Left lobe of liver (tissue), 2 donors: Measurements from ENCODE around the gene PXMP4. TPM values are rescaled to one million over a fixed set of nuclear protein-coding genes. Genes with fewer than 3 reads are reported as not detected.
"Not testable (repeated sequence)": the region's sequence is repeated elsewhere in the genome, so short reads cannot be mapped to it uniquely, and the experiment has no call there.

Experiments
- ATAC-seq: fragments of 200-7000 bp; cut with Tn5 transposase; one replicate; pipeline ENCODE4 v1.9.1; 2020; ENCODE audit warnings: mild to moderate bottlenecking, moderate library complexity
- DNase-seq: peaks from one replicate; pipeline ENCODE4 v3.0.0-alpha.2; 2020; ENCODE audit warnings: low spot score
- total RNA-seq: library from RNA; stranded (reverse); gene quantifications from one replicate; pipeline ENCODE4 v1.2.1, GENCODE V29; 2021
- donor health status: DM: no; HTN: no; CAD: no; lungs with moderate emphysema.
- donor health status: DM: no; HTN: yes; CAD: no.

PXMP4 gene
- total RNA-seq, 1 donor from 2014 or later = 15.4 TPM

DNA sequence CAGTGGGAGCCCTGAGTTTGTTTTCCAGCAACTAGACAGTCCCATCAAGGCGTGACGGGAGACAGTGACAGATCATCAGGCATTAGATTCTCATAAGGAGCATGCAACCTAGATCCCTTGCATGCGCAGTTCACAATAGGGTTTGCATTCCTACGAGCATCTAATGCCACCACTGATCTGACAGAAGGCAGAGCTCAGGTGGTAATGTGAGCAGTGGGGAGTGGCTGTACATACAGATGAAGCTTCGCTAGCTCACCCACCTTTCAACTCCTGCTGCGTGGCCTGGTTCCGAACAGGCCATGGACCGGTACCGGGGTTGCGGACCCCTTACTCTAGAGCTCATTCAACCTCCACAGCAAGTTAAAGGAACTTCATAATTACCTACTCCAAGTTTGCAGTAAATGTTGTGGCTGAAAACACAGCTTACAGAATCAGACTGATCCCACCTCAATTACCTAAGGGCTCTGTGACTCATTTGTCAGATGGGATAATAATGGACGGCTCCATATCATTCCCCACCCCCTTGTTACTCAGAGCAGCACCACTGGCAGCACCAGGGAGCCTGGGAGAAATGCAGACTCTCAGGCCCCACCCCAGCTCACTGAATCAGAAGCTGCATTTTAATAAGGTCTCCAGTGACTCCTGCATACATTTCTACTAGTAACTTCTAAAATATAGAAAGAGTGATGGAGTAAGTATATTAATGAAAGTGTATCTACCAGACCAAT lies 15.7 kb downstream of the PXMP4 start:
- ATAC-seq (no peak), DNase-seq (no peak)

DNA sequence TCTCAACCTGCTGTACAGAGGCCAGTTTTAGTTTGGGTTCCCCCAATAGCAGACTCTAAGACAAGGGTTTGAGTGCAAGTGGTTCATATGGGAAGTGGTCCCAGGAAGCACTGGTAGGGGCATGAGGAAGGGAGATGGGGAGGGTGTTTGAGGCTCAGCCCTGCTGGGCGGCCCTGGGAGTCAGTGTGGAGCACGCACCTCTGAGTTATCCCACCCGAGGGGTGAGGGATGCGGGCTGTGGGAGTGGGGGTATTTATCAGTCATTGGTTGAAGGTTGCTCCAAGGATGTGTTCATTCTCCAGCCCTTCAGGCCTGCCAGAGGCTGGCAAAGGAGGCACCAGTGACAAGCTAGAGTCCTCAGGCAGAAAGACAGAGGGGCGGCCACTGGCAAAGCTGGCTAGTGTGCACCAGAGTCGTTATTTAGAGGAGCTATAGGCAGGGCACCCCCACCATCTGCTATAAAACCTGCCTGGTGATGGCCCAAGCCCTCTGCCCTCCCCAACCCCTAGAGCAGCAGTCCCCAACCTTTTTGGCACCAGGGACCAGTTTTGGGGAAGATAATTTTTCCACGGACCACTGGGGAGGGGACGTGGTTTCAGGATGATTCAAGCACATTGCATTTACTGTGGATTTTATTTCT lies 16.5 kb downstream of the PXMP4 start:
- ATAC-seq (peak; percentile 12), DNase-seq (no peak)

DNA sequence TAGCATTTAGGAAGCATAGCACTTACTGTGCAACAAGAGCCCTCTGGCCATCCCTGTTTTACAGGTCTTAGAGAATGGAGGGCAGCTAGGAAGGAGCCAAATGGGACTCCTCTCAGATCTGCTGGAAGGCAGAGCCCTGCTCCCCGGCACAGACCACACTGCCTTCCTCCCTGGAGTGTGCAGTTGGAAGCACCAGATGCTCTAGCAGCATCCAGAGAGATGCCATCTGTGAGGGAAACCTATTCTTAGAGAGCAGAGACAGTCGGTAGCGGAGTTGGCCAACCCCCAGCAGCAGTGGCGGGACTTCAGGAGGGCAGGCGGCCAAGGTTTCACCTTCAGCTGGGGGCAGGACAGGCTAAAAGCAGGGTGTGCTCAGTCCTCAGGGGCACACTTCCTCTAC lies 17.2 kb downstream of the PXMP4 start:
- peak; percentile 95 for ATAC-seq
- DNase-seq = peak; percentile 72

GRCh38 chr20:33701629-33702450 lies 18.3 kb downstream of the PXMP4 start:
- ATAC-seq = no peak
- DNase-seq = no peak

DNA sequence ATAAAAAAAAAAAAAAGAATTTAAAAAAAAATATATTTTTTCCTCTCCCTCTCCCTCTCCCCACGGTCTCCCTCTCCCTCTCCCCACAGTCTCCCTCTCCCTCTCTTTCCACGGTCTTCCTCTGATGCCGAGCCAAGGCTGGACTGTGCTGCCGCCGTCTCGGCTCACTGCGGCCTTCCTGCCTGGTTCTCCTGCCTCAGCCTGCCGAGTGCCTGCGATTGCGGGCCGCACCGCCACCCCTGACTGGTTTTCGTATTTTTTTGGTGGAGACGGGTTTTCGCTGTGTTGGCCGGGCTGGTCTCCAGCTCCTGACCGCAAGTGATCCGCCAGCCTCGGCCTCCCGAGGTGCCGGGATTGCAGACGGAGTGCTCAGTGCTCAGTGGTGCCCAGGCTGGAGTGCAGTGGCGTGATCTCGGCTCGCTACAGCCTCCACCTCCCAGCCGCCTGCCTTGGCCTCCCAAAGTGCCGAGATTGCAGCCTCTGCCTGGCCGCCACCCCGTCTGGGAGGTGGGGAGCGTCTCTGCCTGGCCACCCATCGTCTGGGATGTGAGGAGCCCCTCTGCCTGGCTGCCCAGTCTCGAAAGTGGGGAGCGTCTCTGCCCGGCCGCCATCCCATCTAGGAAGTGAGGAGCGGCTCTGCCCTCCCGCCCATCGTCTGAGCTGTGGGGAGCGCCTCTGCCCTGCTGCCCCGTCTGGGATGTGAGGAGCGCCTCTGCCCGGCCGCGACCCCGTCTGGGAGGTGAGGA lies 19.2 kb downstream of the PXMP4 start:
- not testable (repeated sequence) for ATAC-seq, DNase-seq

DNA sequence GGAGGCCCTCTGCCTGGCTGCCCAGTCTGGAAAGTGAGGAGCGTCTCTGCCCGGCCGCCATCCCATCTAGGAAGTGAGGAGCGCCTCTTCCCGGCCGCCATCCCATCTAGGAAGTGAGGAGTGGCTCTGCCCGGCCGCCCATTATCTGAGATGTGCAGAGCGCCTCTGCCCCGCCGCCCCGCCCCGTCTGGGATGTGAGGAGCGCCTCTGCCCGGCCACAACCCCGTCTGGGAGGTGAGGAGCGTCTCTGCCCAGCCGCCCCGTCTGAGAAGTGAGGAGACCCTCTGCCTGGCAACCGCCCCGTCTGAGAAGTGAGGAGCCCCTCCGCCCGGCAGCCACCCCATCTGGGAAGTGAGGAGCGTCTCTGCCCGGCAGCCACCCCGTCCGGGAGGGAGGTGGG lies 21.1 kb downstream of the PXMP4 start:
- not testable (repeated sequence) for ATAC-seq, DNase-seq

DNA sequence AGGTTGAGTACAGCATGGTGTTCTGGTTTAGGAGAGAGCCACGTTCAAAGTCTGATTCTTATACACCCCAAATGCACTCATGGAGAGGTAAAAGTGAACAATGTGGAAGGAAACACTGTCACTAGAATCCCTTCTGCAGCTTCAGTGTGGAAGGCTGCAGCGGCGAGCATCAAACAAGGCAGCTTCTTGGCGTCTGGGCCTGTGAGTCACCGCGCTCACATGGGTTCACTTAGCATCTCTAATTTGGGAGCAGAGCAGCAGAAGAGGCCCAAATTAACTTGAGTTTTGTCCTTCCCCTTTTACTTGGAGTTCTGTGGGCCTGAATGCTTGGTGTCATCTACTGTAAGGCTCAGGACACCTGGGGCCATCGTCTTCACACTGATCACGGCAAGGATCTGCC lies 23.0 kb downstream of the PXMP4 start:
- DNase-seq = no peak
- no peak for ATAC-seq

DNA sequence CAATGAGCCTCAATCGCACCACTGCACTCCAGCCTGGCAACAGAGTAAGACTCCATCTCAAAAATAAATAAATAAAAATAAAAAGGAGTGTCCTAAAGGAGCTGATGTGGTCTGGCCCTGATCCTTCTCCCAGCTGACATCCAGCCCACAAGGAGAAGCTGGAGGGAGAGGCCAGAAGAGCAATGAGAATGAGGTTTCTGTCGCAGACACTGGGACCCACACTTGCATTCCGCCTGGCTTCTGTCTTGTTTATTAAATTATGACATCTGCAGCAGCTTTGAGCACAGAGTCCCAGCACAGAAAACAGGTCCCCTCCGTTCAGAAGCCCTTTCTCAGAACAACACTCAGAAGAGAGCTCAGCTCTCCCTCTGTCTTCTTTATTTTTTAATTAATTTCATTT lies 23.7 kb downstream of the PXMP4 start:
- no peak for ATAC-seq
- no peak for DNase-seq

GRCh38 chr20:33694639-33695012 lies 25.5 kb downstream of the PXMP4 start:
- DNase-seq (no peak), ATAC-seq (no peak)

DNA sequence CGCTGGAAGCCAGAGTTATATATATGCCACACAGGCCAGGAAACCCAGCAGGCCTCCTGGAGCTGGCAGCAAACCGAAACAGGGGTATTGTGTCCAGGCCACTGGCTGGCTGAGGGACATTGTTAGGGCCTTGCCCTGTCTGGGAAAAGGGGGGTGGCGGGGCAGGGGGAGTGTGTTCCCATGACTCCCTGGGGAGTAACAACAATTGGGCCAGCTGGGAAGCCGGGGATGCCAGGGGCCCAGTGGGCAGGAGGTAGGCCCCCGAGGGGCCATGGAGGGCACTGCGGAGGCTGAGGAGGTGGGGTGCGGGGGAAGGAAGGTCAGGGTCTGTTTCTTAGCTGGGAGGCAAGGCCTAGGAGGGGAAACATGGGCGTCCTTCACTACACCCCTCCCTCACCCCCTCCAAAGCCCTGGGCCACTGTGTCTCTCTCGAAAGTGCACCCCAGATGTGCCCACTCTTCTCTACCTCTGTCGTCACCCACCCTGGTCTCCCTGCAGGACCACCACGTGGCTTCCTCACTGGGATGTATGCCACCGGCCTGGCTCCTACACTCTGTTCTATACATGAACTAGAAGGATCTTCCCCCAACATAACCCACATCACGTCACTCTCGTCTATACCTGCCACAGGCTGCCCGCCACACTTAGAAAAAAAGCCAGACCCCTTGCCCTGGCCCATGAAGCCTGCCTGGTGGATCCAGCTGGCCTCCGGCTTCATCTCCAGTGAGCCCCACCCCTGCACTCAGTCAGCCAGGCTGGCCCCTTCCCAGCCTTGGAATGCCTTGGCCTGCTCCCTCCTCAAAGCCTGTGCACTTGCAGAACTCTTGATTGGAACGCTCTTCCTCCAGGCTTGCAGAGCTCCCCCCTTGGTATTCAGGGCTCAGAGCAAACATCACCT lies 26.1 kb downstream of the PXMP4 start:
- no peak for DNase-seq
- ATAC-seq = no peak

- ATAC-seq (no peak), DNase-seq (no peak)
Measured at GRCh38 chr20:33693289-33693688, 26.8 kb downstream of the PXMP4 start.

GRCh38 chr20:33689973-33690372 lies 30.1 kb downstream of the PXMP4 start:
- ATAC-seq (no peak), DNase-seq (no peak)

DNA sequence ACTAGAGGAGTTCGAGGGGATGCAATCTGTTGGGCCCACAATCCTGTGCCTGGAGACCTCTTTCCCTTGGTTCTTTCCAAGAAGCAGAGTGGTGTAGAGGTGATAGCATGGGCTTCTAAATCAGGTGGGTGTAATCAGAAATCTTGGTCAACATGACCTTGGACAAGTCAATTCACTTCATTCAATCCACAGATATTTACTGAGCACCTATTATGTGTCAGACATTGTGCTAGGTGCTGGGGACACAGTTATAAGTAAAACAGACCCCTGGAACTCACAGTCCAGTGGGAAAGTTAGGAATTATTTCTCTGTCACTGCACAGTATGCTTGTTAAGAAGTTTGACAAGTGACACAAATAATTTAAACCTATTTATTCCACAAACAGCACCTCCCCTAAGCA lies 30.6 kb downstream of the PXMP4 start:
- DNase-seq = no peak

GRCh38 chr20:33688938-33689424 lies 31.1 kb downstream of the PXMP4 start:
- DNase-seq (no peak), ATAC-seq (no peak)

More for the DNA sequence above, 30.6 kb downstream of the PXMP4 start:
- ATAC-seq = no peak

DNA sequence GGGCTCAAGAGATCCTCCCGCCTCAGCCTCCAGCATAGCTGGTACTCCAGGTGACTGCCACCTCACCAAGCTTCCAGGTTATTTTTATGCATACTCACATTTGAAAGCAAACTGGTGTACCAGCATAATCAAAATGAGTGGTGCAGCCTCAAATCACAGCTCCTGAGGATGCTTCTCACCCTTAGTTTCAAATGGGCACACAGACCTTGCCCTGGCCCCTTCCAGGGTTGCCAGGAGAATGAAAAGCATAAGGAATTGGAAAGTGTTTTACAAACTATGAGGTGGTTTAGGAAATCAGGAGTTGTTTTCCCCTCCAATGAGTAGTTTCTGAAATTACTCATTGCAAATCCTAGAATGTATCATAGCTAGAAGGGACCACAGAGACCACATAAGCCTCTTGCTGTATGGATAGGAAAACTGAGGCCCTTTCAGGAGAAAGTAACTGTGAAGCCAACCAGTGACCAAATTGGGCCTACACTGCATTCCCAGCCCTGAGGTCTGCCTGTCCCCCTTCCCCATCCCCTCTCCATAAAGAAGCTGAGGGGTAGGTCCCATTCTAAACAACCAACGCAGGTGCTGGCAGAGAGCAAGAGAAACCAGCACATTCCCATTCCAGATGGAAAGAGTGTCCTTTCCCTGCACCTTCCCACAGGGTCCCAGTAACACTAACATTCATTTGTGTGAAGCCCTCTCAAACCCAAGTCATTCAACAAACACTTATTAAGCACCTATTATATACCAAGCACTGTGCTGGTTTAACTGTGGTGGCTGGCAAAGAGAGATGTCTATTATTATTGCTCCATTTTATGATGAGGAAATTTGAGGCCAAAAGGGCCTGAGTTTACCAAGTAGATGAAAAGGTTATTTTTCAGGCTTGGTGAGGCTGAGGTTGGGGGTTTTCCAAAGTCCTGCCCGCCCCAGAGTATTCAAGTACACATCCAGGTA lies 31.8 kb downstream of the PXMP4 start:
- no peak for DNase-seq
- ATAC-seq = no peak

DNA sequence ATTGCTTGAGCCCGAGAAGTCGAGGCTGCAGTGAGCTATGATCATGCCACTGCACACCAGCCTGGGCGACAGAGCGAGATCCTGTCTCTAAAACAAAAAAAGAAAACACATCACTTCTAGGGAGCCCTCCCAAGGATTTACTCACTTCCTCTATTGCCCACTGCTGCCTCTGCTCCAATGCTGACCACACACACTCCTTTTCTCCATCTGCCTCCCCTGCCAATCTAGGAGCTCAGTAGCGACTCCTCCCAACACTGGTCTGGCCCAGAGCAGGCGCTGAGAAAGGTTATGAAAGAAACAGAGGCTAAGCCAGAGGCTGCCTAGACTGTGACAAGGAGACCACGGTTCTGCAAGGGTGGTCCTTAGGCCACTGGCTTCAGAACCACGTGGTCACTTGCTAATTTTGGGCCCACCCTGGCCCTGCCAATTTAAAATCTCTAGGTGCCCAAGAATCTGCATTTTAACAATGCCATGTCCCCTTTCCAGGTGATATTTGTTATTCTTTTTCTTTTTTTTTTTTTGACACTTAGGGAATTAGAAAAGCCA lies 32.7 kb downstream of the PXMP4 start:
- no peak for DNase-seq
- ATAC-seq = no peak

- ATAC-seq (no peak), DNase-seq (no peak)
Measured at GRCh38 chr20:33686984-33687366, 33.1 kb downstream of the PXMP4 start.
